H9 (cell line): Measurements from ENCODE around the gene ARAP2. TPM values are rescaled to one million over a fixed set of nuclear protein-coding genes. Genes with fewer than 3 reads are reported as not detected.

Source experiments
- DNase-seq: peaks from one replicate; pipeline ENCODE4 v3.0.0-alpha.2; 2017
- H2AFZ ChIP-seq: one replicate; pipeline ENCODE4 v1.6.1; 2013; ENCODE audit warnings: mild to moderate bottlenecking, low read length, control low read depth, moderate library complexity
- H2AK5ac ChIP-seq: 2 replicates; pipeline ENCODE4 v1.6.1; 2013; ENCODE audit warnings: low read length, control low read depth, mixed read lengths; ENCODE audit not compliant: insufficient read length
- H2BK120ac ChIP-seq: one replicate; pipeline ENCODE4 v1.6.1; 2013; ENCODE audit warnings: low read depth, mild to moderate bottlenecking, low read length, control low read depth, inconsistent platforms; ENCODE audit not compliant: poor library complexity, severe bottlenecking
- H2BK12ac ChIP-seq: 2 replicates; pipeline ENCODE4 v1.6.1; 2013; ENCODE audit warnings: low read length, control low read depth, mixed read lengths, low read depth; ENCODE audit not compliant: insufficient read length
- H2BK15ac ChIP-seq: 2 replicates; pipeline ENCODE4 v1.6.1; 2013; ENCODE audit warnings: low read depth, low read length, control low read depth
- H2BK20ac ChIP-seq: one replicate; pipeline ENCODE4 v1.6.1; 2013; ENCODE audit warnings: low read depth, mild to moderate bottlenecking, low read length, control low read depth, inconsistent platforms; ENCODE audit not compliant: poor library complexity, severe bottlenecking
- H2BK5ac ChIP-seq: 2 replicates; pipeline ENCODE4 v1.6.1; 2013; ENCODE audit warnings: low read length, control low read depth, mixed read lengths; ENCODE audit not compliant: insufficient read length
- H3K14ac ChIP-seq: 2 replicates; pipeline ENCODE4 v1.6.1; 2013; ENCODE audit warnings: low read length, control low read depth; ENCODE audit not compliant: insufficient read depth
- H3K18ac ChIP-seq: 2 replicates; pipeline ENCODE4 v1.6.1; 2013; ENCODE audit warnings: low read depth, mild to moderate bottlenecking, mixed read lengths, low read length, control low read depth; ENCODE audit not compliant: insufficient read length
- H3K23ac ChIP-seq: 2 replicates; pipeline ENCODE4 v1.6.1; 2013; ENCODE audit warnings: low read length, control low read depth, mixed read lengths, low read depth; ENCODE audit not compliant: insufficient read length
- H3K23me2 ChIP-seq: 2 replicates; pipeline ENCODE4 v1.6.1; 2013; ENCODE audit warnings: low read depth, mild to moderate bottlenecking, mixed read lengths, low read length, control low read depth; ENCODE audit not compliant: insufficient read length, poor library complexity, severe bottlenecking
- H3K27ac ChIP-seq: 2 replicates; pipeline ENCODE4 v1.5.1; 2013; ENCODE audit warnings: low read length, control low read depth, mixed read lengths, low read depth; ENCODE audit not compliant: insufficient read length
- H3K27me3 ChIP-seq: 2 replicates; pipeline ENCODE4 v1.6.1; 2013; ENCODE audit warnings: low read length, control low read depth, inconsistent platforms; ENCODE audit not compliant: insufficient read depth
- H3K4ac ChIP-seq: 2 replicates; pipeline ENCODE4 v1.6.1; 2013; ENCODE audit warnings: low read depth, mild to moderate bottlenecking, control low read depth, inconsistent platforms, low read length, moderate library complexity
- H3K4me1 ChIP-seq: 2 replicates; pipeline ENCODE4 v1.6.1; 2013; ENCODE audit warnings: low read length, control low read depth, inconsistent platforms; ENCODE audit not compliant: insufficient read depth
- H3K4me2 ChIP-seq: 2 replicates; pipeline ENCODE4 v1.6.1; 2013; ENCODE audit warnings: low read length, control low read depth, mixed read lengths; ENCODE audit not compliant: insufficient read length, insufficient read depth
- H3K56ac ChIP-seq: 2 replicates; pipeline ENCODE4 v1.6.1; 2013; ENCODE audit warnings: low read depth, mild to moderate bottlenecking, mixed read lengths, low read length, control low read depth; ENCODE audit not compliant: insufficient read length
- H3K79me1 ChIP-seq: 2 replicates; pipeline ENCODE4 v1.6.1; 2013; ENCODE audit warnings: low read depth, mild to moderate bottlenecking, moderate library complexity, low read length, control low read depth, inconsistent platforms; ENCODE audit not compliant: insufficient read depth, poor library complexity, severe bottlenecking
- H3K79me2 ChIP-seq: 2 replicates; pipeline ENCODE4 v1.6.1; 2013; ENCODE audit warnings: low read length, control low read depth, inconsistent platforms; ENCODE audit not compliant: insufficient read depth
- H3K9ac ChIP-seq: 2 replicates; pipeline ENCODE4 v1.6.1; 2013; ENCODE audit warnings: low read length, control low read depth, mixed read lengths; ENCODE audit not compliant: insufficient read length; ENCODE audit errors: extremely low read depth
- H3K9me3 ChIP-seq: one replicate; pipeline ENCODE4 v1.6.1; 2013; ENCODE audit warnings: low read depth, low read length, inconsistent platforms; ENCODE audit not compliant: control insufficient read depth
- H3T11ph ChIP-seq: one replicate; pipeline ENCODE4 v1.6.1; 2013; ENCODE audit warnings: mild to moderate bottlenecking, low read length, control low read depth, inconsistent platforms
- H4K20me1 ChIP-seq: one replicate; pipeline ENCODE4 v1.6.1; 2013; ENCODE audit not compliant: control insufficient read depth, insufficient read length, insufficient read depth
- H4K5ac ChIP-seq: 2 replicates; pipeline ENCODE4 v1.6.1; 2013; ENCODE audit warnings: low read depth, mild to moderate bottlenecking, mixed read lengths, low read length, control low read depth; ENCODE audit not compliant: insufficient read length
- H4K8ac ChIP-seq: replicated peaks from 2 replicates; pipeline ENCODE4 v1.6.1; 2013; ENCODE audit warnings: low read length, control low read depth, mixed read lengths, low read depth; ENCODE audit not compliant: insufficient read length
- H4K91ac ChIP-seq: 2 replicates; pipeline ENCODE4 v1.6.1; 2013; ENCODE audit warnings: low read depth, mild to moderate bottlenecking, moderate library complexity, mixed read lengths, low read length, control low read depth; ENCODE audit not compliant: insufficient read length
- H3K27ac Mint-ChIP-seq, 3 experiments: 2 replicates in 2 of 3; 3 replicates in 1 of 3; pipeline ENCODE4 v1.8.0; 2020 to 2021; ENCODE audit warnings: mixed read lengths in 3 of 3, mild to moderate bottlenecking in 1 of 3, moderate library complexity in 1 of 3
- H3K27me3 Mint-ChIP-seq: 2 replicates; pipeline ENCODE4 v1.8.0; 2021; ENCODE audit warnings: low read depth, mild to moderate bottlenecking, moderate library complexity, mixed read lengths
- H3K36me3 Mint-ChIP-seq, 3 experiments: 2 replicates in 2 of 3; 3 replicates in 1 of 3; pipeline ENCODE4 v1.8.0; 2020 to 2021; ENCODE audit warnings: low read depth in 3 of 3, mixed read lengths in 3 of 3; ENCODE audit not compliant: insufficient read depth in 1 of 3
- H3K4me1 Mint-ChIP-seq, 2 experiments: 2 replicates each; pipeline ENCODE4 v1.8.0; 2020; ENCODE audit warnings: mixed read lengths in 2 of 2
- H3K4me3 Mint-ChIP-seq, 2 experiments: 2 replicates in 1 of 2; 3 replicates in 1 of 2; pipeline ENCODE4 v1.8.0; 2020 to 2021; ENCODE audit warnings: mild to moderate bottlenecking in 2 of 2, mixed read lengths in 2 of 2, moderate library complexity in 1 of 2
- H3K9me3 Mint-ChIP-seq, 2 experiments: 2 replicates in 1 of 2; 3 replicates in 1 of 2; pipeline ENCODE4 v1.8.0; 2020; ENCODE audit warnings: mild to moderate bottlenecking in 2 of 2, mixed read lengths in 2 of 2, moderate library complexity in 1 of 2
- CTCF ChIP-seq: fragments of 200-600 bp; sonication (generic); conservative IDR thresholded peaks from 3 replicates; pipeline ENCODE4 v1.8.0; 2021; ENCODE audit warnings: antibody characterized with exemption, mild to moderate bottlenecking
- WGBS: extraction: QIAGEN DNeasy Blood & Tissue Kit; methylation state at CpG from one replicate; pipeline ENCODE4 v1.1.7; 2013; ENCODE audit warnings: missing lambda C conversion rate, low lambda C conversion rate, mixed read lengths; ENCODE audit not compliant: insufficient read length; ENCODE audit errors: extremely low coverage; 5-methylcytosine and 5-hydroxymethylcytosine counted together
- total RNA-seq: library from RNA; stranded (reverse); gene quantifications from 2 replicates; pipeline ENCODE4 v1.2.1, GENCODE V29; 2021

The ARAP2 gene
- total RNA-seq, 1 experiment from 2014 or later = 6.3 TPM

- no peak overlapping the region for H3K18ac ChIP-seq
Observed at GRCh38 chr4:36078319-36078718, 166.0 kb downstream of the ARAP2 start.

More at GRCh38 chr4:36078319-36078718, 166.0 kb downstream of the ARAP2 start:
- no peak overlapping the region for H2BK20ac ChIP-seq
- DNase-seq = no peak
- H2BK120ac ChIP-seq = no peak overlapping the region
- WGBS = no CpG with 5 or more reads among the region's 4 CpGs
- no peak overlapping the region for H3K56ac ChIP-seq
- Mint-ChIP-seq H3K4me3 (no peak overlapping the region), H3K36me3 (no peaks in the 10 kb centered on the region), H3K9me3 (no peaks in the 10 kb centered on the region), H3K4me1 (no peaks in the 10 kb centered on the region), H3K27me3 (no peaks in the 10 kb centered on the region), H3K27ac (no peak overlapping the region)
- H2BK15ac ChIP-seq = no peak overlapping the region
- no peak overlapping the region for H2BK12ac ChIP-seq
- no peak overlapping the region for H3K4me2 ChIP-seq
- no peak overlapping the region for H2AK5ac ChIP-seq
- H3K79me2 ChIP-seq = no peaks in the 10 kb centered on the region
- no peaks in the 10 kb centered on the region for H3K4me1 ChIP-seq
- H3K79me1 ChIP-seq = no peaks in the 10 kb centered on the region
- H4K8ac ChIP-seq = no peak overlapping the region
- H3T11ph ChIP-seq = no peak overlapping the region
- H3K9me3 ChIP-seq = no peaks in the 10 kb centered on the region
- no peak overlapping the region for H4K5ac ChIP-seq
- H3K14ac ChIP-seq = no peak overlapping the region
- H3K9ac ChIP-seq = no peak overlapping the region
- no peak for TF ChIP-seq CTCF
- no peaks in the 10 kb centered on the region for H3K23me2 ChIP-seq
- no peak overlapping the region for H3K23ac ChIP-seq
- H4K91ac ChIP-seq = no peak overlapping the region
- H3K4ac ChIP-seq = no peak overlapping the region
- H3K27me3 ChIP-seq = no peaks in the 10 kb centered on the region
- H4K20me1 ChIP-seq = no peaks in the 10 kb centered on the region
- H2AFZ ChIP-seq = no peak overlapping the region
- no peak overlapping the region for H3K27ac ChIP-seq
- no peak overlapping the region for H2BK5ac ChIP-seq
